K562 (cell line): Measurements from ENCODE around the gene USB1. TPM values are rescaled to one million over a fixed set of nuclear protein-coding genes. Genes with fewer than 3 reads are reported as not detected.

Experiments
- CHD7 ChIP-seq: fragments of 200-600 bp; sonication (generic); IDR thresholded peaks from one replicate; pipeline ENCODE4 v1.6.1; 2012; ENCODE audit warnings: mild to moderate bottlenecking, low read depth, low read length, inconsistent platforms
- CREB3L1 ChIP-seq: fragments of 450-650 bp; IDR thresholded peaks from 2 replicates; pipeline ENCODE4 v1.6.1; 2014; ENCODE audit warnings: low read depth, mild to moderate bottlenecking, moderate library complexity, borderline replicate concordance
- MNT ChIP-seq, 2 experiments: fragments of 450-650 bp; conservative IDR thresholded peaks; 2 replicates each; pipeline ENCODE4 v1.6.1; 2017; ENCODE audit warnings: mild to moderate bottlenecking in 2 of 2, moderate library complexity in 2 of 2
- RCOR1 ChIP-seq, 2 experiments: IDR thresholded peaks; 2 replicates each; pipeline ENCODE4 v1.6.1; 2012; ENCODE audit warnings: low read depth in 2 of 2, low read length in 2 of 2, borderline replicate concordance in 1 of 2, improper control_type of control experiment in 1 of 2
- THAP12 ChIP-seq: fragments of 250-450 bp; sonication (Bioruptor Pico); IDR thresholded peaks from 2 replicates; pipeline ENCODE4 v1.9.0; 2021; ENCODE audit warnings: mild to moderate bottlenecking, inconsistent platforms
- USF2 ChIP-seq: sonication (generic); formaldehyde crosslinking; IDR thresholded peaks from 2 replicates; pipeline ENCODE4 v1.5.0; 2020; ENCODE audit warnings: missing genetic modification reagents
- polyA plus RNA-seq, 8 experiments: library from polyadenylated mRNA; depleted of rRNA in 4 of 8; stranded (reverse) in 5 of 8; unstranded in 3 of 8; fragments of >200 nt; fragmentation: Nextera tagmentation in 2 of 8; fragmentation: Illumina TruSeq in 1 of 8; extraction: Ambion mirVana in 2 of 8; extraction: Trizol in 1 of 8; gene quantifications; 2 replicates each; pipeline versions ENCODE4 v1.2.1 to v1.2.3, GENCODE V29; 2011 to 2014; ENCODE audit warnings: inconsistent platforms in 1 of 8, missing spikeins in 1 of 8
- total RNA-seq, 7 experiments: library from RNA; depleted of rRNA in 6 of 7; stranded (reverse); fragments of >200 nt in 6 of 7; fragmentation: Illumina TruSeq in 2 of 7; extraction: Trizol in 2 of 7; gene quantifications; 2 replicates each; pipeline versions ENCODE4 v1.2.1 to v1.2.3, GENCODE V29; 2011 to 2021; ENCODE audit warnings: low replicate concordance in 1 of 7

Gene USB1
- total and polyA plus RNA-seq, 9 of the 15 experiments (the other 6 are each of a cell fraction or from before 2014, with no cell fraction given) = 11.6 to 73.6 (median 19.4) TPM

- TF ChIP-seq MNT (conservative IDR thresholded peaks at IDR 0.05) (peak; percentile 69 to 80), RCOR1 (IDR thresholded peaks at IDR 0.05; ENCODE audit: borderline replicate concordance in 1 of 2, low read depth in 2 of 2, low read length in 2 of 2) (peak in 1 of 2 experiments; percentile 33; a peak in 1 of 4 replicates), CHD7 (no peak), THAP12 (CRISPR knock-in tag) (peak; percentile 3), CREB3L1 (0 out of 2 replicates have a peak, but pooled peaks have one; percentile 31), USF2 (CRISPR knock-in tag) (no peak)
These were observed at the start of gene USB1 (continued) for GRCh38 chr16:58000706-58001676.
